ENCODE data around the gene TSPEAR.
"Not testable (repeated sequence)": the region's sequence is repeated elsewhere in the genome, so short reads cannot be mapped to it uniquely, and the experiment has no call there.

The TSPEAR gene

GRCh38 chr21:44681152-44681551 is 30.2 kb downstream of the TSPEAR start:
- DNase-seq = no peak

- DNase-seq = no peak
Observed at GRCh38 chr21:44677881-44678280, 33.5 kb downstream of the TSPEAR start.

GRCh38 chr21:44671911-44672310 is 39.5 kb downstream of the TSPEAR start:
- DNase-seq = no peak

- DNase-seq = no peak
Observed at GRCh38 chr21:44670642-44671432, 40.5 kb downstream of the TSPEAR start.

- DNase-seq = no peak
Observed at GRCh38 chr21:44667612-44668011, 43.8 kb downstream of the TSPEAR start.

- no peak for DNase-seq
Observed at GRCh38 chr21:44666401-44667320, 44.7 kb downstream of the TSPEAR start, which contains the start of gene KRTAP12-2. Gene KRTAP12-2, minus strand, starts transcription at chr21:44666927. Its CDS starts 41 bp downstream, at chr21:44666886.

GRCh38 chr21:44664691-44665090 is 46.7 kb downstream of the TSPEAR start:
- DNase-seq = no peak

- DNase-seq = not testable (repeated sequence)
Observed at GRCh38 chr21:44661567-44661966, 49.8 kb downstream of the TSPEAR start.

GRCh38 chr21:44658913-44659595 is 52.3 kb downstream of the TSPEAR start:
- DNase-seq = no peak

GRCh38 chr21:44658541-44658910 is 52.8 kb downstream of the TSPEAR start:
- DNase-seq = no peak

GRCh38 chr21:44657635-44658540 is 53.5 kb downstream of the TSPEAR start, which contains the start of gene KRTAP12-3:
Gene KRTAP12-3, plus strand, starts transcription at chr21:44657932. Its CDS starts 48 bp downstream, at chr21:44657980.
- no peak for DNase-seq

GRCh38 chr21:44656868-44657267 is 54.5 kb downstream of the TSPEAR start:
- no peak for DNase-seq

GRCh38 chr21:44654576-44655175 is 56.7 kb downstream of the TSPEAR start, which contains the start of gene KRTAP12-4:
Gene KRTAP12-4, minus strand, starts transcription at chr21:44654659. Its CDS starts 45 bp downstream, at chr21:44654614.
- DNase-seq = no peak

GRCh38 chr21:44653656-44654575 is 57.5 kb downstream of the TSPEAR start:
- DNase-seq = no peak

- no peak for DNase-seq
Observed at GRCh38 chr21:44653123-44653522, 58.2 kb downstream of the TSPEAR start.

- no peak for DNase-seq
Observed at GRCh38 chr21:44650973-44651675, 60.2 kb downstream of the TSPEAR start.

GRCh38 chr21:44650265-44650972 is 61.0 kb downstream of the TSPEAR start:
- DNase-seq = no peak

GRCh38 chr21:44649521-44650100 is 61.8 kb downstream of the TSPEAR start:
- DNase-seq = no peak
